Measurements from ENCODE around the gene APBA2. TPM values are rescaled to one million over a fixed set of nuclear protein-coding genes. Genes with fewer than 3 reads are reported as not detected.

The APBA2 gene
- total RNA-seq, 1 experiment from 2014 or later: not detected

GRCh38 chr15:29055876-29056275 is 170.1 kb downstream of the APBA2 start:
- H3K9me3 ChIP-seq: no peaks in the 10 kb centered on the region
- H3K4me1 ChIP-seq: no peaks in the 10 kb centered on the region
- TF ChIP-seq, protein P1, sequence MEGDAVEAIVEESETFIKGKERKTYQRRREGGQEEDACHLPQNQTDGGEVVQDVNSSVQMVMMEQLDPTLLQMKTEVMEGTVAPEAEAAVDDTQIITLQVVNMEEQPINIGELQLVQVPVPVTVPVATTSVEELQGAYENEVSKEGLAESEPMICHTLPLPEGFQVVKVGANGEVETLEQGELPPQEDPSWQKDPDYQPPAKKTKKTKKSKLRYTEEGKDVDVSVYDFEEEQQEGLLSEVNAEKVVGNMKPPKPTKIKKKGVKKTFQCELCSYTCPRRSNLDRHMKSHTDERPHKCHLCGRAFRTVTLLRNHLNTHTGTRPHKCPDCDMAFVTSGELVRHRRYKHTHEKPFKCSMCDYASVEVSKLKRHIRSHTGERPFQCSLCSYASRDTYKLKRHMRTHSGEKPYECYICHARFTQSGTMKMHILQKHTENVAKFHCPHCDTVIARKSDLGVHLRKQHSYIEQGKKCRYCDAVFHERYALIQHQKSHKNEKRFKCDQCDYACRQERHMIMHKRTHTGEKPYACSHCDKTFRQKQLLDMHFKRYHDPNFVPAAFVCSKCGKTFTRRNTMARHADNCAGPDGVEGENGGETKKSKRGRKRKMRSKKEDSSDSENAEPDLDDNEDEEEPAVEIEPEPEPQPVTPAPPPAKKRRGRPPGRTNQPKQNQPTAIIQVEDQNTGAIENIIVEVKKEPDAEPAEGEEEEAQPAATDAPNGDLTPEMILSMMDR (IDR thresholded peaks at IDR 0.05; ENCODE audit: insufficient read depth in 1 of 2, low read depth in 1 of 2, low read length in 1 of 2, severe bottlenecking in 1 of 2, unreplicated experiment in 1 of 2): no peak
- no peak for DNase-seq
- Mint-ChIP-seq H3K4me1 (ENCODE audit: low read depth, unreplicated experiment) (no peaks in the 10 kb centered on the region), H3K9me3 (ENCODE audit: unreplicated experiment) (no peaks in the 10 kb centered on the region), H3K4me3 (ENCODE audit: unreplicated experiment) (no peak overlapping the region), H3K27me3 (ENCODE audit: insufficient read depth, unreplicated experiment) (peaks cover 11% of the 10 kb centered on the region), H3K27ac (ENCODE audit: unreplicated experiment) (no peak overlapping the region), H3K36me3 (ENCODE audit: insufficient read depth, unreplicated experiment) (no peaks in the 10 kb centered on the region)
- intact Hi-C loops (cut with micrococcal nuclease; ENCODE audit: unreplicated experiment): no loop called here
- no peaks in the 10 kb centered on the region for H3K36me3 ChIP-seq (ENCODE audit: control insufficient read depth, insufficient read depth, low read length)
- CTCF ChIA-PET: no interaction called here
- no TSS peak for BruUV-seq (replicated peaks)
- POLR2A ChIA-PET: no interaction called here
- H3K27me3 ChIP-seq (replicated peaks; ENCODE audit: control insufficient read depth, insufficient read depth, low read length): no peaks in the 10 kb centered on the region; the same call in 1 of the 2 replicates
- H3K4me3 ChIP-seq (ENCODE audit: low read depth, low read length): no peak overlapping the region

- H3K27ac Mint-ChIP-seq (ENCODE audit: unreplicated experiment): no peak overlapping the region
- POLR2A ChIA-PET: no interaction called here
- Histone ChIP-seq H3K4me1 (no peaks in the 10 kb centered on the region), H3K36me3 (ENCODE audit: control insufficient read depth, insufficient read depth, low read length) (no peaks in the 10 kb centered on the region), H3K4me3 (ENCODE audit: low read depth, low read length) (no peak overlapping the region), H3K9me3 (no peaks in the 10 kb centered on the region), H3K27me3 (replicated peaks; ENCODE audit: control insufficient read depth, insufficient read depth, low read length) (no peaks in the 10 kb centered on the region; the same call in 1 of the 2 replicates)
- H3K4me3 Mint-ChIP-seq (ENCODE audit: unreplicated experiment): no peak overlapping the region
- no peaks in the 10 kb centered on the region for H3K36me3 Mint-ChIP-seq (ENCODE audit: insufficient read depth, unreplicated experiment)
- peaks cover 11% of the 10 kb centered on the region for H3K27me3 Mint-ChIP-seq (ENCODE audit: insufficient read depth, unreplicated experiment)
- no TSS peak for BruUV-seq (replicated peaks)
- no peaks in the 10 kb centered on the region for H3K4me1 Mint-ChIP-seq (ENCODE audit: low read depth, unreplicated experiment)
- intact Hi-C loops (cut with micrococcal nuclease; ENCODE audit: unreplicated experiment): no loop called here
- CTCF ChIA-PET: no interaction called here
- TF ChIP-seq, protein P1 (IDR thresholded peaks at IDR 0.05; ENCODE audit: insufficient read depth in 1 of 2, low read depth in 1 of 2, low read length in 1 of 2, severe bottlenecking in 1 of 2, unreplicated experiment in 1 of 2): no peak
- DNase-seq: no peak
- H3K9me3 Mint-ChIP-seq (ENCODE audit: unreplicated experiment): no peaks in the 10 kb centered on the region
These were observed 171.2 kb downstream of the APBA2 start for GRCh38 chr15:29056839-29057450.

- CTCF ChIA-PET: interaction anchor here (0.6 kb wide), 1 partner anchor 99 kb away, joined by 4 read pairs; no protein-coding TSS in a partner anchor
- peaks cover 11% of the 10 kb centered on the region for H3K27me3 Mint-ChIP-seq (ENCODE audit: insufficient read depth, unreplicated experiment)
- no peaks in the 10 kb centered on the region for H3K36me3 Mint-ChIP-seq (ENCODE audit: insufficient read depth, unreplicated experiment)
- BruUV-seq (replicated peaks): no TSS peak
- intact Hi-C loops (cut with micrococcal nuclease; ENCODE audit: unreplicated experiment): no loop called here
- H3K36me3 ChIP-seq (ENCODE audit: control insufficient read depth, insufficient read depth, low read length): no peaks in the 10 kb centered on the region
- no peaks in the 10 kb centered on the region for H3K4me1 ChIP-seq
- TF ChIP-seq, protein P1 (IDR thresholded peaks at IDR 0.05; ENCODE audit: insufficient read depth in 1 of 2, low read depth in 1 of 2, low read length in 1 of 2, severe bottlenecking in 1 of 2, unreplicated experiment in 1 of 2): no peak
- POLR2A ChIA-PET: no interaction called here
- no peak overlapping the region for H3K4me3 Mint-ChIP-seq (ENCODE audit: unreplicated experiment)
- H3K4me3 ChIP-seq (ENCODE audit: low read depth, low read length): no peak overlapping the region
- H3K9me3 ChIP-seq: no peaks in the 10 kb centered on the region
- H3K27me3 ChIP-seq (replicated peaks; ENCODE audit: control insufficient read depth, insufficient read depth, low read length): no peaks in the 10 kb centered on the region; the same call in 1 of the 2 replicates
- H3K4me1 Mint-ChIP-seq (ENCODE audit: low read depth, unreplicated experiment): no peaks in the 10 kb centered on the region
- DNase-seq: no peak
- H3K9me3 Mint-ChIP-seq (ENCODE audit: unreplicated experiment): no peaks in the 10 kb centered on the region
- H3K27ac Mint-ChIP-seq (ENCODE audit: unreplicated experiment): no peak overlapping the region
These were observed 172.1 kb downstream of the APBA2 start for GRCh38 chr15:29057856-29058255.
